Keratinocyte (primary cell): ENCODE measurements around the gene SHFL. TPM values are rescaled to one million over a fixed set of nuclear protein-coding genes. Genes with fewer than 3 reads are reported as not detected.

Experiments
- DNase-seq: peaks from one replicate; pipeline ENCODE4 v3.0.0-alpha.2; 2011; ENCODE audit warnings: low read depth, missing footprints, low spot score
- FAIRE-seq: peaks from 2 replicates; lab custom pipeline; 2011; peaks lifted over from hg19 to GRCh38; lab: Jason Lieb, UNC
- H2AFZ ChIP-seq: 2 replicates; pipeline ENCODE4 v1.6.0; 2012; ENCODE audit warnings: low read length, control low read depth, inconsistent platforms; ENCODE audit not compliant: control insufficient read depth
- H3K27ac ChIP-seq: 2 replicates; pipeline ENCODE4 v1.5.1; 2011; ENCODE audit warnings: low read length; ENCODE audit not compliant: control insufficient read depth, insufficient read depth
- H3K27me3 ChIP-seq: 3 replicates; pipeline ENCODE4 v1.6.0; 2011; ENCODE audit warnings: low read length; ENCODE audit not compliant: control insufficient read depth, insufficient read depth; ENCODE audit errors: extremely low read depth
- H3K36me3 ChIP-seq, 2 experiments: 2 replicates in 1 of 2; 3 replicates in 1 of 2; pipeline ENCODE4 v1.5.1; 2011; ENCODE audit warnings: low read length in 2 of 2, mild to moderate bottlenecking in 1 of 2; ENCODE audit not compliant: control insufficient read depth in 2 of 2, insufficient read depth in 2 of 2; ENCODE audit errors: extremely low read depth in 1 of 2
- H3K4me1 ChIP-seq: 3 replicates; pipeline ENCODE4 v1.5.1; 2011; ENCODE audit warnings: low read length; ENCODE audit not compliant: control insufficient read depth, insufficient read depth; ENCODE audit errors: extremely low read depth
- H3K4me2 ChIP-seq: 3 replicates; pipeline ENCODE4 v1.6.0; 2011; ENCODE audit warnings: low read depth, low read length; ENCODE audit not compliant: control insufficient read depth, insufficient read depth; ENCODE audit errors: extremely low read depth
- H3K4me3 ChIP-seq, 3 experiments: fragments of 200-600 bp in 1 of 3; sonication (generic) in 1 of 3; 2 replicates in 2 of 3; 3 replicates in 1 of 3; pipeline ENCODE4 v1.5.1; 2011 to 2016; ENCODE audit warnings: low read length in 3 of 3, mild to moderate bottlenecking in 3 of 3, control low read depth in 2 of 3, inconsistent platforms in 1 of 3, low read depth in 1 of 3, mixed read lengths in 1 of 3, mixed run types in 1 of 3, moderate library complexity in 1 of 3; ENCODE audit not compliant: control insufficient read depth in 2 of 3, insufficient read depth in 2 of 3; ENCODE audit errors: extremely low read depth in 1 of 3
- H3K79me2 ChIP-seq: 2 replicates; pipeline ENCODE4 v1.6.0; 2012; ENCODE audit warnings: low read length; ENCODE audit not compliant: control insufficient read depth, insufficient read depth
- H3K9ac ChIP-seq: 3 replicates; pipeline ENCODE4 v1.6.0; 2011; ENCODE audit warnings: low read length; ENCODE audit not compliant: control insufficient read depth, insufficient read depth; ENCODE audit errors: extremely low read depth
- H3K9me1 ChIP-seq: 3 replicates; pipeline ENCODE4 v1.6.0; 2011; ENCODE audit warnings: low read length; ENCODE audit not compliant: control insufficient read depth, insufficient read depth; ENCODE audit errors: extremely low read depth
- H3K9me3 ChIP-seq: 2 replicates; pipeline ENCODE4 v1.5.1; 2012; ENCODE audit warnings: low read depth, low read length; ENCODE audit not compliant: control insufficient read depth
- H4K20me1 ChIP-seq: 3 replicates; pipeline ENCODE4 v1.6.0; 2011; ENCODE audit warnings: low read length; ENCODE audit not compliant: control insufficient read depth, insufficient read depth; ENCODE audit errors: extremely low read depth
- EZH2 ChIP-seq: IDR thresholded peaks from one replicate; pipeline ENCODE4 v1.6.1; 2012; ENCODE audit warnings: inconsistent platforms, mild to moderate bottlenecking, low read length, moderate library complexity
- dilution Hi-C: fragments of 300-500 bp; cut with MboI; formaldehyde crosslinking; loops from one replicate; pipeline ENCODE4 v1.7.0; 2020; ENCODE audit warnings: low sequenced_read_pairs; ENCODE audit not compliant: extremely low pct_ligation_motif_present
- polyA plus RNA-seq, 5 experiments: library from polyadenylated mRNA; depleted of rRNA in 3 of 5; stranded (reverse) in 3 of 5; stranded (forward) in 1 of 5; unstranded in 1 of 5; fragments of >200 nt; gene quantifications; 1 replicate in 1 of 5; 2 replicates in 3 of 5; 3 replicates in 1 of 5; pipeline versions ENCODE4 v1.2.1 to v1.2.3, GENCODE V29; 2011 to 2012; ENCODE audit warnings: missing spikeins in 2 of 5, low read depth in 1 of 5, low replicate concordance in 1 of 5
- TF ChIP-seq, protein P1 (sequence below), 3 experiments: IDR thresholded peaks in 1 of 3; conservative IDR thresholded peaks in 1 of 3; optimal IDR thresholded peaks in 1 of 3; 2 replicates in 2 of 3; 3 replicates in 1 of 3; pipeline versions ENCODE3 to v1.5.1; 2011; ENCODE audit warnings: low read length in 3 of 3, mild to moderate bottlenecking in 3 of 3, moderate library complexity in 2 of 3, control low read depth in 1 of 3, inconsistent platforms in 1 of 3; ENCODE audit not compliant: insufficient read depth in 2 of 3; ENCODE audit errors: extremely low read depth in 1 of 3

SHFL gene
- polyA plus RNA-seq, 1 donor (not counting 4 experiments of a cell fraction or from before 2014, with no cell fraction given), result 36.4 TPM

- H4K20me1 ChIP-seq, result no peaks in the 10 kb centered on the region
- no peaks in the 10 kb centered on the region for H3K27me3 ChIP-seq
- no peak overlapping the region for H3K27ac ChIP-seq
- dilution Hi-C loops, result loop anchor here (25.0 kb wide), 1 partner anchor 152 kb away; the partner anchor contains the start of gene OLFM2
- no peak for DNase-seq
- H2AFZ ChIP-seq, result no peak overlapping the region
- TF ChIP-seq, protein P1, sequence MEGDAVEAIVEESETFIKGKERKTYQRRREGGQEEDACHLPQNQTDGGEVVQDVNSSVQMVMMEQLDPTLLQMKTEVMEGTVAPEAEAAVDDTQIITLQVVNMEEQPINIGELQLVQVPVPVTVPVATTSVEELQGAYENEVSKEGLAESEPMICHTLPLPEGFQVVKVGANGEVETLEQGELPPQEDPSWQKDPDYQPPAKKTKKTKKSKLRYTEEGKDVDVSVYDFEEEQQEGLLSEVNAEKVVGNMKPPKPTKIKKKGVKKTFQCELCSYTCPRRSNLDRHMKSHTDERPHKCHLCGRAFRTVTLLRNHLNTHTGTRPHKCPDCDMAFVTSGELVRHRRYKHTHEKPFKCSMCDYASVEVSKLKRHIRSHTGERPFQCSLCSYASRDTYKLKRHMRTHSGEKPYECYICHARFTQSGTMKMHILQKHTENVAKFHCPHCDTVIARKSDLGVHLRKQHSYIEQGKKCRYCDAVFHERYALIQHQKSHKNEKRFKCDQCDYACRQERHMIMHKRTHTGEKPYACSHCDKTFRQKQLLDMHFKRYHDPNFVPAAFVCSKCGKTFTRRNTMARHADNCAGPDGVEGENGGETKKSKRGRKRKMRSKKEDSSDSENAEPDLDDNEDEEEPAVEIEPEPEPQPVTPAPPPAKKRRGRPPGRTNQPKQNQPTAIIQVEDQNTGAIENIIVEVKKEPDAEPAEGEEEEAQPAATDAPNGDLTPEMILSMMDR (optimal IDR thresholded peaks at IDR 0.05 in 1 of 3, IDR thresholded peaks at IDR 0.05 in 1 of 3, conservative IDR thresholded peaks at IDR 0.05 in 1 of 3; ENCODE audit: extremely low read depth in 1 of 3, insufficient read depth in 2 of 3, low read length in 3 of 3), result no peak
- TF ChIP-seq EZH2, result no peak
- H3K4me3 ChIP-seq, result no peak overlapping the region
- no peak overlapping the region for H3K9ac ChIP-seq
- no peak for FAIRE-seq
- no peaks in the 10 kb centered on the region for H3K9me1 ChIP-seq
- H3K4me2 ChIP-seq, result no peak overlapping the region
- H3K79me2 ChIP-seq, result no peaks in the 10 kb centered on the region
- H3K4me1 ChIP-seq, result no peaks in the 10 kb centered on the region
- no peaks in the 10 kb centered on the region for H3K9me3 ChIP-seq
- H3K36me3 ChIP-seq, result peaks cover 0 to 21% of the 10 kb centered on the region in 2 experiments
Measured at GRCh38 chr19:10088949-10089554, 2.9 kb downstream of the SHFL start.

DNA sequence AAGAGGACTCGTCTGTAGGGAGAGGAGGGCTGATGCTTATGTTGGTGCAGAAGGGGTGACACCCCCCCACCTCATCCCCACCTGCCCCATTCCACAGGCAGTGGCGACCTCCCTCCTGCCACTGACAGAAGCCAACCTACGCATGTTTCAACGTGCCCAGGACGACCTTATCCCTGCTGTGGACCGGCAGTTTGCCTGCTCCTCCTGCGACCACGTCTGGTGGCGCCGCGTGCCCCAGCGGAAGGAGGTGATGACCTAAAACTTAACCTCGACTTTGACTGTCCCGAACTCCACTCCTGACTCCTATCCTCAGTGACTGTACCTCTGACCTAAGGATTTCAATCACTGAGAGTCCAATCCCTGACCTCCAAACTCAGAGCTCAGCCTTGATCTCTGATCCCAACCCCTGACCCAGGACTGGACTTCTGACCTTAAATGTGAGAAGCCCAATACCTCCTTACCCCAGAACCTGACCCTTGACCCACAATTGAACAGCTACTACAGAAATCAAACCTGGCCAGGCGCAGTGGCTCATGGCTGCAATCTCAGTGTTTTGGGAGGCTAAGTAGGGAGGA, 3.8 kb downstream of the SHFL start:
- Histone ChIP-seq H3K4me2 (no peak overlapping the region), H3K9me3 (no peaks in the 10 kb centered on the region), H4K20me1 (no peaks in the 10 kb centered on the region), H3K79me2 (no peaks in the 10 kb centered on the region), H3K4me3 (no peak overlapping the region), H3K9me1 (no peaks in the 10 kb centered on the region), H2AFZ (no peak overlapping the region), H3K4me1 (no peaks in the 10 kb centered on the region), H3K27me3 (no peaks in the 10 kb centered on the region), H3K9ac (no peak overlapping the region), H3K36me3 (peaks cover 0 to 21% of the 10 kb centered on the region in 2 experiments), H3K27ac (no peak overlapping the region)
- DNase-seq (no peak), FAIRE-seq (no peak)
- TF ChIP-seq, protein P1 (optimal IDR thresholded peaks at IDR 0.05 in 1 of 3, IDR thresholded peaks at IDR 0.05 in 1 of 3, conservative IDR thresholded peaks at IDR 0.05 in 1 of 3; ENCODE audit: extremely low read depth in 1 of 3, insufficient read depth in 2 of 3, low read length in 3 of 3), result no peak
- TF ChIP-seq EZH2, result no peak
- dilution Hi-C loops, result loop anchor here (25.0 kb wide), 1 partner anchor 153 kb away; the partner anchor contains the start of gene OLFM2
